ENCODE measurements around the gene AHSG. TPM values are rescaled to one million over a fixed set of nuclear protein-coding genes. Genes with fewer than 3 reads are reported as not detected.

The AHSG gene
- total and polyA plus RNA-seq, 10 of the 15 experiments (the other 5 are each of a cell fraction or from before 2014, with no cell fraction given), result 0.06 to 0.90 (median 0.15) TPM; not detected in 7

DNA sequence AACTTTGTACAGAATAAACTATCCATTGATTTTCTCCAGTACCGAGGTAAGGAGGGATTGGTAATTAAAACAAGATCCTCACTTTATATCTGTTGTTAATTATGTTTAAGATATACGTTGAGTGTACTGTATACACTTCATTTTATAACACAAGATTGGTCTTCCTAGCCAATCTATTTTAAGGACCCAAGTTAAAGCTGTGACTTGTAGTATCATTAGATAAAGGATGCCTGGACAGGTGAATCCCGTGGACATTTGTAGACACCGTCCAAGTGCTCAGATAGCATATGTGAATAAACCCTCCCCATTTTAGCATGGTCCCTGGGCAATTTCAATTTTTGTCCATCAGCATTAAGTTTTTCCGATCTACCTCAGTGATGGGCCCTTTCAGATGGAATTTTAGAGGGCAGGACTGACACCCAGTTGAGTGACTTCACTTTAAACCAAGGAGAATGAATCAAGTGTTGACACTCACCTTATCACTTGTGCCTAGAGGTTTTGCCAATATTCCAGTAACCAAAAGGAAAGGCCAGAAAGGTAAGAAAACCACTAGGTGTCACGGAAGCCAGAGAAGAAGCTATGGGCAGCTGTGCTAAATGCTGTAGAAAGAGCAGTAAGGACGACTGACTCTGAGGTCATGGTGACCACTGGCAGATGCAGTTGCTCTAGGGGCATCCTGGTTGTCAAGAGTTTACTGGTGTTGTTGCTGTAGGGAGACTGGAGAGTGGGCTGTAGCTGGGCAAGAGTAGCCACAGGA lies 9.2 kb downstream of the AHSG start:
- no peaks in the 10 kb centered on the region; a peak in 3 of 4 replicates for H3K27me3 ChIP-seq (replicated peaks in 1 of 2; ENCODE audit: control insufficient read depth in 2 of 2, insufficient read depth in 2 of 2, low read length in 1 of 2)
- RAD21 ChIA-PET (ENCODE audit: unreplicated experiment), result no interaction called here

More for the DNA sequence above, 9.2 kb downstream of the AHSG start:
- BruUV-seq (replicated peaks), result no TSS peak
- no peak overlapping the region for H3K4me2 ChIP-seq (ENCODE audit: control insufficient read depth, insufficient read depth)
- no peak overlapping the region for H3K4me3 ChIP-seq
- no peaks in the 10 kb centered on the region for H3K9me3 ChIP-seq (replicated peaks; ENCODE audit: control insufficient read depth, insufficient read depth, low read length)
- no peaks in the 10 kb centered on the region; the same call in 1 of the 2 replicates for H3K4me1 ChIP-seq (ENCODE audit: control insufficient read depth, insufficient read depth, low read length)
- WGBS (ENCODE audit: insufficient coverage, insufficient replicate concordance, low lambda C conversion rate, missing lambda C conversion rate), result 40% methylated on average over 7 of the region's 7 CpGs
- ChIA-PET CTCF (interaction anchor here (1.2 to 2.0 kb wide), 2 partner anchors 30 to 199 kb away, joined by 3 to 5 read pairs; no protein-coding TSS in a partner anchor), POLR2A (interaction anchor here (0.6 kb wide), 1 partner anchor 294 kb away, joined by 6 read pairs; no protein-coding TSS in a partner anchor), SMC1A (ENCODE audit: uncharacterized antibody, unreplicated experiment) (interaction anchor here (0.9 kb wide), 1 partner anchor 28 kb away, joined by 3 read pairs; no protein-coding TSS in a partner anchor)
- H3K79me2 ChIP-seq (ENCODE audit: control insufficient read depth, insufficient read depth, low read length), result no peaks in the 10 kb centered on the region
- H3K36me3 ChIP-seq (ENCODE audit: control insufficient read depth in 2 of 2, insufficient read depth in 2 of 2, low read length in 1 of 2), result no peaks in the 10 kb centered on the region
- no peak overlapping the region for H3K9ac ChIP-seq (ENCODE audit: control insufficient read depth, insufficient read depth, low read length)
- no peak for ATAC-seq
- FAIRE-seq, result no peak
- intact Hi-C loops (cut with micrococcal nuclease; ENCODE audit: unreplicated experiment) (no loop called here), in situ Hi-C loops (cut with MboI) (no loop called here)
- H4K20me1 ChIP-seq (ENCODE audit: control insufficient read depth, insufficient read depth), result no peaks in the 10 kb centered on the region
- H2AFZ ChIP-seq (ENCODE audit: control insufficient read depth, low read depth, low read length), result no peak overlapping the region
- TF ChIP-seq ZNF207 (IDR thresholded peaks at IDR 0.05; ENCODE audit: borderline replicate concordance), result no peak
- TF ChIP-seq ZBED1 (IDR thresholded peaks at IDR 0.05; ENCODE audit: borderline replicate concordance), result no peak
- TF ChIP-seq ATF7 (IDR thresholded peaks at IDR 0.05; ENCODE audit: low read depth), result no peak
- no peak for TF ChIP-seq RAD21 (IDR thresholded peaks at IDR 0.05; ENCODE audit: insufficient read depth, low read depth, low read length)
- no peak for TF ChIP-seq KAT2A (conservative IDR thresholded peaks at IDR 0.05; ENCODE audit: control insufficient read depth, low read depth, low read length)
- no peak for TF ChIP-seq PAX8 (IDR thresholded peaks at IDR 0.05)
- TF ChIP-seq SIN3A (IDR thresholded peaks at IDR 0.05; ENCODE audit: low read depth, low read length), result no peak
- TF ChIP-seq RELA (IDR thresholded peaks at IDR 0.05; ENCODE audit: borderline replicate concordance, partially characterized antibody), result no peak
- TF ChIP-seq ZNF274 (IDR thresholded peaks at IDR 0.05; ENCODE audit: insufficient read depth, insufficient read length), result no peak
- TF ChIP-seq, protein P1, sequence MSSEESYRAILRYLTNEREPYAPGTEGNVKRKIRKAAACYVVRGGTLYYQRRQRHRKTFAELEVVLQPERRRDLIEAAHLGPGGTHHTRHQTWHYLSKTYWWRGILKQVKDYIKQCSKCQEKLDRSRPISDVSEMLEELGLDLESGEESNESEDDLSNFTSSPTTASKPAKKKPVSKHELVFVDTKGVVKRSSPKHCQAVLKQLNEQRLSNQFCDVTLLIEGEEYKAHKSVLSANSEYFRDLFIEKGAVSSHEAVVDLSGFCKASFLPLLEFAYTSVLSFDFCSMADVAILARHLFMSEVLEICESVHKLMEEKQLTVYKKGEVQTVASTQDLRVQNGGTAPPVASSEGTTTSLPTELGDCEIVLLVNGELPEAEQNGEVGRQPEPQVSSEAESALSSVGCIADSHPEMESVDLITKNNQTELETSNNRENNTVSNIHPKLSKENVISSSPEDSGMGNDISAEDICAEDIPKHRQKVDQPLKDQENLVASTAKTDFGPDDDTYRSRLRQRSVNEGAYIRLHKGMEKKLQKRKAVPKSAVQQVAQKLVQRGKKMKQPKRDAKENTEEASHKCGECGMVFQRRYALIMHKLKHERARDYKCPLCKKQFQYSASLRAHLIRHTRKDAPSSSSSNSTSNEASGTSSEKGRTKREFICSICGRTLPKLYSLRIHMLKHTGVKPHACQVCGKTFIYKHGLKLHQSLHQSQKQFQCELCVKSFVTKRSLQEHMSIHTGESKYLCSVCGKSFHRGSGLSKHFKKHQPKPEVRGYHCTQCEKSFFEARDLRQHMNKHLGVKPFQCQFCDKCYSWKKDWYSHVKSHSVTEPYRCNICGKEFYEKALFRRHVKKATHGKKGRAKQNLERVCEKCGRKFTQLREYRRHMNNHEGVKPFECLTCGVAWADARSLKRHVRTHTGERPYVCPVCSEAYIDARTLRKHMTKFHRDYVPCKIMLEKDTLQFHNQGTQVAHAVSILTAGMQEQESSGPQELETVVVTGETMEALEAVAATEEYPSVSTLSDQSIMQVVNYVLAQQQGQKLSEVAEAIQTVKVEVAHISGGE (CRISPR knock-in tag; IDR thresholded peaks at IDR 0.05), result no peak
- TF ChIP-seq, protein P2, sequence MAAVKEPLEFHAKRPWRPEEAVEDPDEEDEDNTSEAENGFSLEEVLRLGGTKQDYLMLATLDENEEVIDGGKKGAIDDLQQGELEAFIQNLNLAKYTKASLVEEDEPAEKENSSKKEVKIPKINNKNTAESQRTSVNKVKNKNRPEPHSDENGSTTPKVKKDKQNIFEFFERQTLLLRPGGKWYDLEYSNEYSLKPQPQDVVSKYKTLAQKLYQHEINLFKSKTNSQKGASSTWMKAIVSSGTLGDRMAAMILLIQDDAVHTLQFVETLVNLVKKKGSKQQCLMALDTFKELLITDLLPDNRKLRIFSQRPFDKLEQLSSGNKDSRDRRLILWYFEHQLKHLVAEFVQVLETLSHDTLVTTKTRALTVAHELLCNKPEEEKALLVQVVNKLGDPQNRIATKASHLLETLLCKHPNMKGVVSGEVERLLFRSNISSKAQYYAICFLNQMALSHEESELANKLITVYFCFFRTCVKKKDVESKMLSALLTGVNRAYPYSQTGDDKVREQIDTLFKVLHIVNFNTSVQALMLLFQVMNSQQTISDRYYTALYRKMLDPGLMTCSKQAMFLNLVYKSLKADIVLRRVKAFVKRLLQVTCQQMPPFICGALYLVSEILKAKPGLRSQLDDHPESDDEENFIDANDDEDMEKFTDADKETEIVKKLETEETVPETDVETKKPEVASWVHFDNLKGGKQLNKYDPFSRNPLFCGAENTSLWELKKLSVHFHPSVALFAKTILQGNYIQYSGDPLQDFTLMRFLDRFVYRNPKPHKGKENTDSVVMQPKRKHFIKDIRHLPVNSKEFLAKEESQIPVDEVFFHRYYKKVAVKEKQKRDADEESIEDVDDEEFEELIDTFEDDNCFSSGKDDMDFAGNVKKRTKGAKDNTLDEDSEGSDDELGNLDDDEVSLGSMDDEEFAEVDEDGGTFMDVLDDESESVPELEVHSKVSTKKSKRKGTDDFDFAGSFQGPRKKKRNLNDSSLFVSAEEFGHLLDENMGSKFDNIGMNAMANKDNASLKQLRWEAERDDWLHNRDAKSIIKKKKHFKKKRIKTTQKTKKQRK (IDR thresholded peaks at IDR 0.05; ENCODE audit: low read depth, low read length), result no peak
- no peak for DNase-seq (ENCODE audit: low read depth, low spot score)
- H3K27ac ChIP-seq (ENCODE audit: control insufficient read depth, insufficient read depth), result no peak overlapping the region
